ENCODE results near the gene PXK.
"Not testable (repeated sequence)": the region's sequence is repeated elsewhere in the genome, so short reads cannot be mapped to it uniquely, and the experiment has no call there.

The PXK gene

GRCh38 chr3:58332575-58333188 is at the start of gene PXK:
TSS of gene PXK (plus strand) at chr3:58332892. CDS start at chr3:58332989, 97 bp downstream.
- DNase-seq = peak; percentile 84

- DNase-seq = peak; percentile 33
Observed at GRCh38 chr3:58285334-58285733, 47.4 kb upstream of the PXK start.

- peak; percentile 34 for DNase-seq
Observed at GRCh38 chr3:58287354-58287753, 45.3 kb upstream of the PXK start.

- DNase-seq = no peak
Observed at GRCh38 chr3:58288011-58288728, 44.5 kb upstream of the PXK start.

GRCh38 chr3:58288964-58289613 is 43.6 kb upstream of the PXK start:
- not testable (repeated sequence) for DNase-seq

- not testable (repeated sequence) for DNase-seq
Observed at GRCh38 chr3:58290446-58290845, 42.2 kb upstream of the PXK start.

- no peak for DNase-seq
Observed at GRCh38 chr3:58291671-58292338, 40.9 kb upstream of the PXK start.

- no peak for DNase-seq
Observed at GRCh38 chr3:58292866-58293265, 39.8 kb upstream of the PXK start.

- no peak for DNase-seq
Observed at GRCh38 chr3:58293516-58293915, 39.2 kb upstream of the PXK start.

- DNase-seq = no peak
Observed at GRCh38 chr3:58296269-58296668, 36.4 kb upstream of the PXK start.

GRCh38 chr3:58296843-58297242 is 35.8 kb upstream of the PXK start:
- no peak for DNase-seq

- DNase-seq = no peak
Observed at GRCh38 chr3:58298190-58298589, 34.5 kb upstream of the PXK start.

GRCh38 chr3:58299075-58299474 is 33.6 kb upstream of the PXK start:
- DNase-seq = no peak

GRCh38 chr3:58299839-58300516 is 32.7 kb upstream of the PXK start:
- no peak for DNase-seq

- peak; percentile 98 for DNase-seq
Observed at GRCh38 chr3:58305882-58306711, 26.6 kb upstream of the PXK start, which contains the start of the genes HTD2 and RPP14. TSS of gene HTD2 (plus strand) at chr3:58306520. CDS start at chr3:58317614, 11,094 bp downstream. TSS of gene RPP14 (plus strand) at chr3:58306245. CDS start at chr3:58310330, 4,085 bp downstream.

- DNase-seq = no peak
Observed at GRCh38 chr3:58307639-58308215, 25.0 kb upstream of the PXK start.

- no peak for DNase-seq
Observed at GRCh38 chr3:58308728-58309127, 24.0 kb upstream of the PXK start.

- no peak for DNase-seq
Observed at GRCh38 chr3:58317811-58318210, 14.9 kb upstream of the PXK start.

- DNase-seq = no peak
Observed at GRCh38 chr3:58321791-58322190, 10.9 kb upstream of the PXK start.

GRCh38 chr3:58322793-58323192 is 9.9 kb upstream of the PXK start:
- no peak for DNase-seq

Data from islet precursor cell (in vitro differentiated cells).